RWPE1 (cell line): ENCODE results near the gene ANXA1.

Experiments used
- CTCF ChIA-PET: fragments of 350-600 bp; sonication (Branson Sonifier 250); formaldehyde crosslinking; extraction: SDS; loops from one replicate; lab custom pipeline; 2021; lab: Yijun Ruan, JAX
- POLR2A ChIA-PET: fragments of 400-600 bp; formaldehyde crosslinking; extraction: SDS; loops from one replicate; lab custom pipeline; 2020; ENCODE audit warnings: antibody characterized with exemption; ENCODE audit not compliant: low non-redundant PET; lab: Yijun Ruan, JAX
- DNase-seq: peaks from one replicate; pipeline ENCODE4 v3.0.0; 2012; ENCODE audit warnings: low spot score
- H3K27ac ChIP-seq: fragments of 450-650 bp; 2 replicates; pipeline ENCODE4 v1.5.1; 2017
- CTCF ChIP-seq: fragments of 450-650 bp; conservative IDR thresholded peaks from 2 replicates; pipeline ENCODE4 v1.5.1; 2017; ENCODE audit warnings: low read depth, mild to moderate bottlenecking

ANXA1 gene

DNA sequence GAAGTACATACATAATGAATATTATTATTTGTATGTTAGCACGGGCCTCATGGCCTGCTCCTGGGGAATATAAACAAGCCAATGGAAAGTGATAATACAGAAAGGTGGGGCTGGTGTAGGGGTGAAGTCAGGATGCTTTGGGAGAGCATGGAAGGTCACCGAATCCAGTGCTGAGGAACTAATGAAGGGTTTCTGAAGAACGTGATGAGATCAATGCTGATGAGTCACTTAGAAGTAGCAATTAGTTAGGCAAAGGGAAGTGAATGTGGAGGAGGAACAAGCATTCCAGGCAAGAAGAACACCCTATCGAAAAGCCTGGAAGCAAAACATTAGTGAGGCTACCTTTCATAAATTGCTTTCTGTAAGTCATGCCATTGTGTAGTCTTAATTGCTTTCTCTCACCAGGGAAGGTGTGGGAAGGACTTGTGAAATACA is 2.1 kb downstream of the ANXA1 start:
- POLR2A ChIA-PET: no interaction called here
- DNase-seq: peak; percentile 65
- no peak for TF ChIP-seq CTCF
- H3K27ac ChIP-seq: no peak overlapping the region
- CTCF ChIA-PET: interaction anchor here (0.7 to 2.8 kb wide), 2 partner anchors 46 to 1188 kb away, joined by 3 to 11 read pairs; no protein-coding TSS in a partner anchor

GRCh38 chr9:73154271-73154670 is 2.6 kb downstream of the ANXA1 start:
- TF ChIP-seq CTCF: no peak
- CTCF ChIA-PET: no interaction called here
- POLR2A ChIA-PET: no interaction called here

DNA sequence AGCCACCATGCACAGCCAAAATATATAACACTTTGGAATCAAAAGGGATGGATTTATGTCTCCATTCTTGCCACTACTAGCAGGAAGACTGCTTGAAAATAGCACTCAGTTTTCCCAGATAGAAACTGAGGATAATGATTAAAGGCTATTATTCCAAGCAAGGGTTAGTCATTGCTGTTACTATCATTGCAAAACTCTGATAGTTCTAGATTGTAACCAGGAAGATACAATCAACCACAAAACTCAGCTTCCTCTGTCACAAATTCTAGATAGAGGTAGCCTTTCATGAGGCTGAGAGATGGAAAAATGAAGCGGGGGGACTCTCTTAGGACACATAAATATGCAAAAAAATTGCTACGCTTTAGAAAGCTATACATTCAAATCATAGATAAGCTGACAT is 3.1 kb downstream of the ANXA1 start:
- POLR2A ChIA-PET: no interaction called here
- CTCF ChIA-PET: interaction anchor here (0.6 to 2.0 kb wide), 2 partner anchors 47 to 595 kb away, joined by 3 to 11 read pairs; no protein-coding TSS in a partner anchor
- no peak for DNase-seq
- H3K27ac ChIP-seq: peak overlapping the region; percentile 62
- no peak for TF ChIP-seq CTCF

More at GRCh38 chr9:73154271-73154670, 2.6 kb downstream of the ANXA1 start:
- DNase-seq: no peak
- peak overlapping the region; percentile 62 for H3K27ac ChIP-seq

DNA sequence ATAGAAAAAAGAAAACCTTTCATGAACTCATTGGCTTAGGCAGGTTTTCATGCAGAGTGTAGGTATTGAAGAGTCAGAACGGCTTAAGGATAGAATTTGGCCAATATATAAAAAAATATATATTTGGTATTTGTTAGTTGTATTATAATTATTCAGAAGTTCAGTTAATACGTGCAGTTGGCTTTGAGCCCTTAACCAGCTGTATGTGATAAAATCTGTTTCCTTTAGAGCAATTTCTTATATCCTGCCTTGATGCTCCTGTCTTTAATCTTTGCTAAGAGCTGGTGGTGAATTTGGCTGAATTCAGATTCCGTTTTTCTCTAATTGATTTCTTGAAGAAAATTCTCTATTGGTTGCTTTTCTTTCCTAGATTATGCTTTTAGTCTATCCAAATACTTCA is 3.7 kb downstream of the ANXA1 start:
- ChIA-PET POLR2A (no interaction called here), CTCF (interaction anchor here (0.6 to 2.0 kb wide), 2 partner anchors 48 to 595 kb away, joined by 3 to 11 read pairs; no protein-coding TSS in a partner anchor)
- no peak for TF ChIP-seq CTCF

GRCh38 chr9:73155968-73156864 is 4.6 kb downstream of the ANXA1 start:
- POLR2A ChIA-PET: no interaction called here
- CTCF ChIA-PET: interaction anchor here (2.0 kb wide), 1 partner anchor 49 kb away, joined by 11 read pairs; no protein-coding TSS in a partner anchor
- no peak overlapping the region for H3K27ac ChIP-seq
- DNase-seq: no peak
- TF ChIP-seq CTCF: no peak

More for the DNA sequence above, 3.7 kb downstream of the ANXA1 start:
- no peak overlapping the region for H3K27ac ChIP-seq
- DNase-seq: no peak

DNA sequence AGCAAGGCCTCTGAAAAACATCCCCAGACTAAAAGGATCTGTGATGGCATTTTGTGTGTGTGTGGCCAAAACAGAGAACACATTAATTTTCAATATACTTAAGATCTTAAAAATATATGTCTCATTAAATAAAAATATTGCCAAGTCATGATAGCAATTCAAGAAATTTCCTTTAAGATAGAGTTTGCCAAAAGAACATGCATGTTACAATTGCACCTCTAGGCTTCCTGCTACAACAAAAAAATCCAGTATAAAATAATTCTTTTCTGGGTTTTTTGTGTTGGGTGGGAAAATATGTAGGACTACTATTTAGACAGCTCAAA is 5.2 kb downstream of the ANXA1 start:
- TF ChIP-seq CTCF: no peak
- ChIA-PET POLR2A (no interaction called here), CTCF (interaction anchor here (0.8 kb wide), 1 partner anchor 19 kb away, joined by 3 read pairs; no protein-coding TSS in a partner anchor)
- no peak overlapping the region for H3K27ac ChIP-seq
- no peak for DNase-seq
